OCI-LY3 (cell line): ENCODE results near the gene SIL1.

Experiments
- H2AFZ ChIP-seq: fragments of 200-600, 300-600 bp; shearing (Covaris generic); 2 replicates; pipeline ENCODE4 v1.6.0; 2014; ENCODE audit warnings: antibody characterized with exemption, low read depth, low read length
- H3K27ac ChIP-seq: fragments of 200-600, 300-600 bp; sonication (generic); 2 replicates; pipeline ENCODE4 v1.5.1; 2014; ENCODE audit warnings: mild to moderate bottlenecking, low read length, moderate library complexity, mixed read lengths
- H3K27me3 ChIP-seq: fragments of 200-600, 300-600 bp; sonication (generic); 2 replicates; pipeline ENCODE4 v1.6.1; 2014; ENCODE audit warnings: low read depth, low read length, mixed read lengths
- H3K36me3 ChIP-seq: fragments of 200-600, 300-600 bp; sonication (generic); replicated peaks from 2 replicates; pipeline ENCODE3; 2014; ENCODE audit warnings: low read depth, low read length, mixed read lengths
- H3K4me1 ChIP-seq: fragments of 300-600, 200-600 bp; sonication (generic); 2 replicates; pipeline ENCODE4 v1.6.1; 2014; ENCODE audit warnings: low read length, mixed read lengths
- H3K4me2 ChIP-seq: fragments of 200-600, 300-600 bp; sonication (generic); 2 replicates; pipeline ENCODE4 v1.6.1; 2014; ENCODE audit warnings: low read length, mixed read lengths
- H3K4me3 ChIP-seq: fragments of 300-600, 200-600 bp; sonication (generic); 2 replicates; pipeline ENCODE4 v1.5.1; 2014; ENCODE audit warnings: antibody characterized with exemption, mild to moderate bottlenecking, low read length, moderate library complexity
- H3K79me2 ChIP-seq: fragments of 300-600, 200-600 bp; shearing (Covaris generic); 2 replicates; pipeline ENCODE4 v1.6.1; 2014; ENCODE audit warnings: mild to moderate bottlenecking, low read length, mixed read lengths
- H3K9ac ChIP-seq: fragments of 300-600, 200-600 bp; shearing (Covaris generic); 2 replicates; pipeline ENCODE4 v1.6.0; 2014; ENCODE audit warnings: mild to moderate bottlenecking, low read length, moderate library complexity
- H3K9me3 ChIP-seq: fragments of 200-600, 300-600 bp; shearing (Covaris generic); 2 replicates; pipeline ENCODE4 v1.6.1; 2014; ENCODE audit warnings: low read length, mixed read lengths; ENCODE audit not compliant: insufficient read depth
- H4K20me1 ChIP-seq: fragments of 200-600, 300-600 bp; sonication (generic); 2 replicates; pipeline ENCODE4 v1.6.1; 2016; ENCODE audit warnings: low read length, mixed read lengths; ENCODE audit not compliant: insufficient read depth
- CTCF ChIP-seq: fragments of 200-600, 300-600 bp; sonication (generic); IDR thresholded peaks from 2 replicates; pipeline ENCODE4 v1.5.1; 2014; ENCODE audit warnings: antibody characterized with exemption, low read length, low read depth
- EZH2phosphoT487 ChIP-seq: fragments of 200-600 bp; shearing (Covaris generic); IDR thresholded peaks from 2 replicates; pipeline ENCODE4 v1.6.1; 2018; ENCODE audit warnings: antibody characterized with exemption, mixed run types, low read depth

The SIL1 gene

GRCh38 chr5:138951091-138951985 lies 246.8 kb downstream of the SIL1 start:
- Histone ChIP-seq H3K27me3 (no peaks in the 10 kb centered on the region), H4K20me1 (no peaks in the 10 kb centered on the region), H3K27ac (no peak overlapping the region), H3K36me3 (no peaks in the 10 kb centered on the region), H3K4me1 (no peaks in the 10 kb centered on the region), H3K4me3 (no peak overlapping the region), H3K9me3 (no peaks in the 10 kb centered on the region), H3K4me2 (no peak overlapping the region), H2AFZ (no peak overlapping the region), H3K79me2 (no peaks in the 10 kb centered on the region), H3K9ac (no peak overlapping the region)
- no peak for TF ChIP-seq EZH2phosphoT487
- no peak for TF ChIP-seq CTCF

- Histone ChIP-seq H3K4me1 (no peaks in the 10 kb centered on the region), H3K79me2 (no peaks in the 10 kb centered on the region), H3K27ac (no peak overlapping the region), H3K9me3 (no peaks in the 10 kb centered on the region), H3K4me3 (no peak overlapping the region), H3K4me2 (no peak overlapping the region), H3K36me3 (no peaks in the 10 kb centered on the region), H4K20me1 (no peaks in the 10 kb centered on the region), H2AFZ (no peak overlapping the region), H3K9ac (no peak overlapping the region), H3K27me3 (no peaks in the 10 kb centered on the region)
- TF ChIP-seq EZH2phosphoT487: no peak
- no peak for TF ChIP-seq CTCF
Measured at GRCh38 chr5:138950421-138951031, 247.6 kb downstream of the SIL1 start.

- Histone ChIP-seq H2AFZ (no peak overlapping the region), H3K27me3 (no peaks in the 10 kb centered on the region), H4K20me1 (no peaks in the 10 kb centered on the region), H3K9ac (no peak overlapping the region), H3K36me3 (no peaks in the 10 kb centered on the region), H3K4me1 (no peaks in the 10 kb centered on the region), H3K9me3 (no peaks in the 10 kb centered on the region), H3K27ac (no peak overlapping the region), H3K79me2 (no peaks in the 10 kb centered on the region), H3K4me3 (no peak overlapping the region), H3K4me2 (no peak overlapping the region)
- TF ChIP-seq CTCF (no peak), EZH2phosphoT487 (no peak)
Measured at GRCh38 chr5:138949988-138950387, 248.2 kb downstream of the SIL1 start.

GRCh38 chr5:138949223-138949574 lies 249.0 kb downstream of the SIL1 start:
- Histone ChIP-seq H3K9ac (no peak overlapping the region), H3K79me2 (no peaks in the 10 kb centered on the region), H3K36me3 (no peaks in the 10 kb centered on the region), H3K27ac (no peak overlapping the region), H3K27me3 (no peaks in the 10 kb centered on the region), H2AFZ (no peak overlapping the region), H3K4me1 (no peaks in the 10 kb centered on the region), H3K4me3 (no peak overlapping the region), H3K4me2 (no peak overlapping the region), H3K9me3 (no peaks in the 10 kb centered on the region), H4K20me1 (no peaks in the 10 kb centered on the region)
- no peak for TF ChIP-seq CTCF
- no peak for TF ChIP-seq EZH2phosphoT487
